ENCODE measurements around the gene NXPE4.

Gene NXPE4

GRCh38 chr11:114562166-114562916 is 33.2 kb downstream of the NXPE4 start:
- Histone ChIP-seq H3K9me3 (ENCODE audit: control insufficient read depth, insufficient read depth, low read length) (no peaks in the 10 kb centered on the region), H3K4me1 (ENCODE audit: control insufficient read depth, insufficient read depth, low read length) (peaks cover 2% of the 10 kb centered on the region; the same call in 1 of the 2 replicates), H3K27me3 (ENCODE audit: control insufficient read depth, insufficient read depth, low read length) (no peaks in the 10 kb centered on the region), H3K4me3 (ENCODE audit: low read length) (no peak overlapping the region), H3K27ac (ENCODE audit: low read length) (no peak overlapping the region), H3K36me3 (ENCODE audit: control insufficient read depth, insufficient read depth, low read length) (no peaks in the 10 kb centered on the region)
- no CpG with 5 or more reads among the region's 3 CpGs for WGBS (ENCODE audit: insufficient coverage, insufficient read length)
- no peak for DNase-seq (ENCODE audit: low read depth, low spot score)

- Histone ChIP-seq H3K27ac (ENCODE audit: low read length) (no peak within 1 kb of the TSS), H3K4me1 (ENCODE audit: control insufficient read depth, insufficient read depth, low read length) (no peaks in the 10 kb centered on the region; the same call in 1 of the 2 replicates), H3K27me3 (ENCODE audit: control insufficient read depth, insufficient read depth, low read length) (no peaks in the 10 kb centered on the region), H3K4me3 (ENCODE audit: low read length) (no peak within 1 kb of the TSS), H3K9me3 (ENCODE audit: control insufficient read depth, insufficient read depth, low read length) (no peaks in the 10 kb centered on the region), H3K36me3 (ENCODE audit: control insufficient read depth, insufficient read depth, low read length) (no peaks in the 10 kb centered on the region)
- WGBS (ENCODE audit: insufficient coverage, insufficient read length) = no CpG with 5 or more reads among the region's 4 CpGs
- no peak for DNase-seq (ENCODE audit: low read depth, low spot score)
These were observed 35.9 kb downstream of the NXPE4 start, which contains the start of gene NXPE1 for GRCh38 chr11:114559425-114560310. TSS of gene NXPE1 (minus strand) at chr11:114559881. CDS start at chr11:114551201, 8,680 bp downstream.

GRCh38 chr11:114556135-114556534 is 39.5 kb downstream of the NXPE4 start:
- H3K4me3 ChIP-seq (ENCODE audit: low read length) = no peak overlapping the region
- H3K27ac ChIP-seq (ENCODE audit: low read length) = no peak overlapping the region
- H3K9me3 ChIP-seq (ENCODE audit: control insufficient read depth, insufficient read depth, low read length) = no peaks in the 10 kb centered on the region
- no peaks in the 10 kb centered on the region for H3K36me3 ChIP-seq (ENCODE audit: control insufficient read depth, insufficient read depth, low read length)
- H3K4me1 ChIP-seq (ENCODE audit: control insufficient read depth, insufficient read depth, low read length) = no peaks in the 10 kb centered on the region; the same call in 1 of the 2 replicates
- no peaks in the 10 kb centered on the region for H3K27me3 ChIP-seq (ENCODE audit: control insufficient read depth, insufficient read depth, low read length)
- WGBS (ENCODE audit: insufficient coverage, insufficient read length) = no CpG with 5 or more reads among the region's 1 CpG
- no peak for DNase-seq (ENCODE audit: low read depth, low spot score)

DNA sequence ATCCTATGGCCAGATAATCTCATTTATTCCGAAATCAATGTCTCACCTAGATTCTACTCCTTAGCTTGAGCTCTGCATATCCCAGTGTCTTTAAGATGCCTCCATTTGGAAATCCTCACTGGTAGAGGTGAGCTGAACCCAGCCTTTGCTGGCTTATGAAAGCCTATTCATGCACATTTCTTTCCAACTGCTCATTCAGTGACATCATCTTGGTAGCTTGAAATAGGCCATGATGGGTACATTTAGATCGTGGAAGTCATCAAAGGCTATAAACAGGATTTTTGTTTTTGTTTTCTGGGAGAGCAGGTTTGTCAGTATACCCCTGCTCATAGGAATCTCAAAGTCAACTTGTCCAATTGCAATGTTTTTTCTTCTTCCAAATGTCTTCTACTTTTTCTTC is 41.9 kb downstream of the NXPE4 start:
- H3K4me1 ChIP-seq (ENCODE audit: control insufficient read depth, insufficient read depth, low read length) = no peaks in the 10 kb centered on the region
- DNase-seq (ENCODE audit: low read depth, low spot score) = no peak
- H3K9me3 ChIP-seq (ENCODE audit: control insufficient read depth, insufficient read depth, low read length) = no peaks in the 10 kb centered on the region
- no peaks in the 10 kb centered on the region for H3K27me3 ChIP-seq (ENCODE audit: control insufficient read depth, insufficient read depth, low read length)
- no peak overlapping the region for H3K27ac ChIP-seq (ENCODE audit: low read length)
- no peaks in the 10 kb centered on the region for H3K36me3 ChIP-seq (ENCODE audit: control insufficient read depth, insufficient read depth, low read length)
- H3K4me3 ChIP-seq (ENCODE audit: low read length) = no peak overlapping the region
- no CpG with 5 or more reads among the region's 2 CpGs for WGBS (ENCODE audit: insufficient coverage, insufficient read length)

DNA sequence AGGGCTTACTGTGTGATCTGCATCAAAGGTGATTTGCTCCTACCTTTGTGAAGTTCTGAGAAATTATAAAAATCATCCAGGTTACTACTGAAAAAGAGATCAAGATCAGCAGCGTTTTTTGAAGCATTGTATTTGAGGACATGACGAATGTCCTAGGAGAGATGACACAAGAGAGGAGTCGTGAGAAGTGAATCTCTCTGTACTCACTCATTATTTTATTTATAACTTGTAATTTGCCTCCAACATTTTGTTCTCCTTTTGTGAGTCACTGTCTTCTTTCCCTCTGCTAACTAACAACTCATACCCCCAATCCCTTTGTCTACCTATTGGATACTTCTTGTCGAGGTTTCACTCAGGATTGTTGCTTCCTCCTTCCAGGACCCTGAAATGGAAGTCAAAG is 44.5 kb downstream of the NXPE4 start:
- no CpG with 5 or more reads among the region's 4 CpGs for WGBS (ENCODE audit: insufficient coverage, insufficient read length)

GRCh38 chr11:114525682-114526081 is 69.9 kb downstream of the NXPE4 start:
- no peaks in the 10 kb centered on the region for H3K36me3 ChIP-seq (ENCODE audit: control insufficient read depth, insufficient read depth, low read length)
- WGBS (ENCODE audit: insufficient coverage, insufficient read length) = no CpG with 5 or more reads among the region's 2 CpGs
- DNase-seq (ENCODE audit: low read depth, low spot score) = no peak
- H3K4me3 ChIP-seq (ENCODE audit: low read length) = no peak overlapping the region
- H3K4me1 ChIP-seq (ENCODE audit: control insufficient read depth, insufficient read depth, low read length) = no peaks in the 10 kb centered on the region
- H3K27me3 ChIP-seq (ENCODE audit: control insufficient read depth, insufficient read depth, low read length) = no peaks in the 10 kb centered on the region
- H3K27ac ChIP-seq (ENCODE audit: low read length) = no peak overlapping the region
- H3K9me3 ChIP-seq (ENCODE audit: control insufficient read depth, insufficient read depth, low read length) = no peaks in the 10 kb centered on the region

More for the DNA sequence above, 44.5 kb downstream of the NXPE4 start:
- DNase-seq (ENCODE audit: low read depth, low spot score) = no peak
- Histone ChIP-seq H3K27me3 (ENCODE audit: control insufficient read depth, insufficient read depth, low read length) (no peaks in the 10 kb centered on the region), H3K4me1 (ENCODE audit: control insufficient read depth, insufficient read depth, low read length) (no peaks in the 10 kb centered on the region), H3K9me3 (ENCODE audit: control insufficient read depth, insufficient read depth, low read length) (no peaks in the 10 kb centered on the region), H3K36me3 (ENCODE audit: control insufficient read depth, insufficient read depth, low read length) (no peaks in the 10 kb centered on the region), H3K27ac (ENCODE audit: low read length) (no peak overlapping the region), H3K4me3 (ENCODE audit: low read length) (no peak overlapping the region)

- H3K9me3 ChIP-seq (ENCODE audit: control insufficient read depth, insufficient read depth, low read length) = no peaks in the 10 kb centered on the region
- no CpG with 5 or more reads among the region's 1 CpG for WGBS (ENCODE audit: insufficient coverage, insufficient read length)
- H3K36me3 ChIP-seq (ENCODE audit: control insufficient read depth, insufficient read depth, low read length) = no peaks in the 10 kb centered on the region
- H3K27me3 ChIP-seq (ENCODE audit: control insufficient read depth, insufficient read depth, low read length) = no peaks in the 10 kb centered on the region
- no peaks in the 10 kb centered on the region for H3K4me1 ChIP-seq (ENCODE audit: control insufficient read depth, insufficient read depth, low read length)
- no peak overlapping the region for H3K27ac ChIP-seq (ENCODE audit: low read length)
- no peak overlapping the region for H3K4me3 ChIP-seq (ENCODE audit: low read length)
- DNase-seq (ENCODE audit: low read depth, low spot score) = no peak
These were observed 71.5 kb downstream of the NXPE4 start for GRCh38 chr11:114524122-114524521.

DNA sequence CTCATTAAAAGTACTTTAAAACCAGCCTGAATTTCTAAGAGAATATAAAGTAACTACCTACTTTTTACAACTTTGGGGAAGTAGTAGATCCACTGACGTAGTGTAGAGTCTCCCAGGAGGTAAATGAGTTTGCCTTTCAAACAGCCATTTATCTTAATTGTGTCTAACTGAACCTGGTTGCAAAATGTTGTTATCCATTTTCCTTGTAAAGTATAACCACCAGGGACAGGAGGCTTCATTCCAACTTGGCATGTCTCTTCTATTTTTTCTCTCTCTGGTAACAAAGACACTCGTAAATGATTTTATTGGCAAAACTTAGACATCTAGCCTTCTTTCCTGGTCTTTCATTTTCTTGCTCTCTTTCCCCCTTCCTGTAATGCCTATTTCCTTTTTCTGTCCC is 72.8 kb downstream of the NXPE4 start:
- no peaks in the 10 kb centered on the region for H3K9me3 ChIP-seq (ENCODE audit: control insufficient read depth, insufficient read depth, low read length)
- no peaks in the 10 kb centered on the region for H3K36me3 ChIP-seq (ENCODE audit: control insufficient read depth, insufficient read depth, low read length)
- H3K4me3 ChIP-seq (ENCODE audit: low read length) = no peak overlapping the region
- H3K27ac ChIP-seq (ENCODE audit: low read length) = no peak overlapping the region
- no peak for DNase-seq (ENCODE audit: low read depth, low spot score)
- WGBS (ENCODE audit: insufficient coverage, insufficient read length) = no CpG with 5 or more reads among the region's 2 CpGs
- no peaks in the 10 kb centered on the region for H3K27me3 ChIP-seq (ENCODE audit: control insufficient read depth, insufficient read depth, low read length)
- H3K4me1 ChIP-seq (ENCODE audit: control insufficient read depth, insufficient read depth, low read length) = no peaks in the 10 kb centered on the region

Data from iPS DF 6.9 (cell line).